Osteocyte (in vitro differentiated cells): Measurements from ENCODE around the gene DKK2. TPM values are rescaled to one million over a fixed set of nuclear protein-coding genes. Genes with fewer than 3 reads are reported as not detected.

Source experiments
- DNase-seq: peaks from one replicate; pipeline ENCODE4 v3.0.0; 2021; ENCODE audit warnings: mixed read lengths; ENCODE audit not compliant: unreplicated experiment; ENCODE audit errors: extremely low spot score
- H3K27ac Mint-ChIP-seq: one replicate; pipeline ENCODE4 v1.8.0; 2021; ENCODE audit warnings: mild to moderate bottlenecking, mixed read lengths; ENCODE audit not compliant: unreplicated experiment
- H3K27me3 Mint-ChIP-seq: one replicate; pipeline ENCODE4 v1.8.0; 2021; ENCODE audit warnings: mixed read lengths; ENCODE audit not compliant: unreplicated experiment
- H3K36me3 Mint-ChIP-seq: one replicate; pipeline ENCODE4 v1.8.0; 2021; ENCODE audit warnings: mixed read lengths; ENCODE audit not compliant: unreplicated experiment
- H3K4me1 Mint-ChIP-seq: one replicate; pipeline ENCODE4 v1.8.0; 2021; ENCODE audit warnings: mixed read lengths; ENCODE audit not compliant: unreplicated experiment
- H3K4me3 Mint-ChIP-seq: one replicate; pipeline ENCODE4 v1.8.0; 2021; ENCODE audit warnings: mild to moderate bottlenecking, moderate library complexity, mixed read lengths; ENCODE audit not compliant: unreplicated experiment
- H3K9me3 Mint-ChIP-seq: one replicate; pipeline ENCODE4 v1.8.0; 2021; ENCODE audit warnings: mixed read lengths; ENCODE audit not compliant: unreplicated experiment
- CTCF ChIP-seq: fragments of 200-600 bp; sonication (generic); IDR thresholded peaks from 2 replicates; pipeline ENCODE4 v1.5.0; 2021; ENCODE audit warnings: antibody characterized with exemption, mild to moderate bottlenecking, moderate library complexity
- total RNA-seq: library from RNA; stranded (reverse); gene quantifications from 2 replicates; pipeline ENCODE4 v1.2.1, GENCODE V29; 2021

Gene DKK2
- total RNA-seq, 1 donor from 2014 or later: 206 TPM

- Mint-ChIP-seq H3K9me3 (no peaks in the 10 kb centered on the region), H3K4me3 (no peak overlapping the region), H3K27ac (peak overlapping the region; percentile 60), H3K4me1 (peaks cover 54% of the 10 kb centered on the region), H3K27me3 (no peaks in the 10 kb centered on the region), H3K36me3 (peaks cover 25% of the 10 kb centered on the region)
- TF ChIP-seq CTCF: no peak
- no peak for DNase-seq
Measured at GRCh38 chr4:107018344-107018735, 17.8 kb downstream of the DKK2 start.

GRCh38 chr4:107017443-107018343 lies 18.4 kb downstream of the DKK2 start:
- H3K27ac Mint-ChIP-seq: peak overlapping the region; percentile 60
- H3K4me3 Mint-ChIP-seq: no peak overlapping the region
- peaks cover 28% of the 10 kb centered on the region for H3K36me3 Mint-ChIP-seq
- H3K4me1 Mint-ChIP-seq: peaks cover 50% of the 10 kb centered on the region
- no peak for TF ChIP-seq CTCF
- no peak for DNase-seq
- no peaks in the 10 kb centered on the region for H3K27me3 Mint-ChIP-seq
- no peaks in the 10 kb centered on the region for H3K9me3 Mint-ChIP-seq

GRCh38 chr4:107011312-107011711 lies 24.8 kb downstream of the DKK2 start:
- no peak overlapping the region for H3K27ac Mint-ChIP-seq
- no peak for TF ChIP-seq CTCF
- H3K27me3 Mint-ChIP-seq: no peaks in the 10 kb centered on the region
- DNase-seq: no peak
- H3K36me3 Mint-ChIP-seq: peaks cover 11% of the 10 kb centered on the region
- no peaks in the 10 kb centered on the region for H3K9me3 Mint-ChIP-seq
- H3K4me1 Mint-ChIP-seq: peaks cover 46% of the 10 kb centered on the region
- no peak overlapping the region for H3K4me3 Mint-ChIP-seq

GRCh38 chr4:107009196-107009968 lies 26.7 kb downstream of the DKK2 start:
- no peak for TF ChIP-seq CTCF
- H3K27ac Mint-ChIP-seq: peak overlapping the region; percentile 43
- no peak overlapping the region for H3K4me3 Mint-ChIP-seq
- DNase-seq: no peak
- no peaks in the 10 kb centered on the region for H3K27me3 Mint-ChIP-seq
- no peaks in the 10 kb centered on the region for H3K9me3 Mint-ChIP-seq
- peaks cover 12% of the 10 kb centered on the region for H3K36me3 Mint-ChIP-seq
- H3K4me1 Mint-ChIP-seq: peaks cover 48% of the 10 kb centered on the region

- Mint-ChIP-seq H3K27me3 (no peaks in the 10 kb centered on the region), H3K4me1 (peaks cover 45% of the 10 kb centered on the region), H3K36me3 (peaks cover 19% of the 10 kb centered on the region), H3K27ac (no peak overlapping the region), H3K4me3 (no peak overlapping the region), H3K9me3 (no peaks in the 10 kb centered on the region)
- TF ChIP-seq CTCF: no peak
- DNase-seq: no peak
Measured at GRCh38 chr4:107008115-107008514, 28.0 kb downstream of the DKK2 start.
